ENCODE data around the gene RTN4R. TPM values are rescaled to one million over a fixed set of nuclear protein-coding genes. Genes with fewer than 3 reads are reported as not detected.

Gene RTN4R
- total and polyA plus RNA-seq, 9 of the 15 experiments (the other 6 are each of a cell fraction or from before 2014, with no cell fraction given): 0.04 to 2.8 (median 1.4) TPM; not detected in 3

- peaks cover 33% of the 10 kb centered on the region for H4K20me1 ChIP-seq (replicated peaks; ENCODE audit: control insufficient read depth, insufficient read depth, low read length)
- peak; percentile 87 for FAIRE-seq
- peaks cover 8 to 30% of the 10 kb centered on the region in 2 experiments for H3K4me1 ChIP-seq (replicated peaks in 1 of 2; ENCODE audit: control insufficient read depth in 2 of 2, insufficient read depth in 2 of 2, low read length in 2 of 2)
- ATAC-seq: peak; percentile 97
- intact Hi-C loops (cut with micrococcal nuclease) (loop anchor here (5.0 to 10.0 kb wide), 2 partner anchors 158 to 324 kb away; no protein-coding TSS in a partner anchor), in situ Hi-C loops (cut with MboI) (no loop called here)
- no peaks in the 10 kb centered on the region for H3K9me3 ChIP-seq (replicated peaks; ENCODE audit: control insufficient read depth, insufficient read depth, low read depth, low read length)
- H3K36me3 ChIP-seq (ENCODE audit: control insufficient read depth, insufficient read depth, low read length): no peaks in the 10 kb centered on the region
- H3K4me2 ChIP-seq (ENCODE audit: insufficient read depth, low read length): peak overlapping the region; percentile 92
- 3% methylated on average over 90 of the region's 90 CpGs for WGBS (ENCODE audit: insufficient coverage, low coverage, missing lambda C conversion rate)
- H2AFZ ChIP-seq (ENCODE audit: low read depth, low read length): peak overlapping the region; percentile 94
- peaks cover 58 to 85% of the 10 kb centered on the region in 2 experiments for H3K27me3 ChIP-seq (ENCODE audit: control insufficient read depth in 2 of 2, insufficient read depth in 2 of 2, low read length in 2 of 2)
- peak overlapping the region; percentile 1 to 89; a peak in 3 of 4 replicates for H3K9ac ChIP-seq (ENCODE audit: insufficient read depth in 1 of 2, low read depth in 2 of 2, low read length in 2 of 2)
- H3K4me3 ChIP-seq: peak overlapping the region; percentile 55
- CTCF ChIA-PET (ENCODE audit: low intra/inter-chr PET ratio): interaction anchor here (0.7 kb wide), 2 partner anchors 13 to 184 kb away, joined by 3 read pairs; no protein-coding TSS in a partner anchor
- BruUV-seq (replicated peaks): no TSS peak
- POLR2A ChIA-PET: interaction anchor here (0.6 to 2.1 kb wide), 4 partner anchors 9 to 227 kb away, joined by 3 to 7 read pairs (median 3); partner anchors contain the start of gene DGCR6L
- no peak overlapping the region for H3K27ac ChIP-seq (ENCODE audit: extremely low read depth, low read depth, low read length)
- DNase-seq (ENCODE audit: extremely low read depth in 1 of 4, low spot score in 3 of 4): peak; percentile 99 to 100 (median 100)
- H3K9me1 ChIP-seq (ENCODE audit: control insufficient read depth, insufficient read depth, low read length): peaks cover 8% of the 10 kb centered on the region
- no peaks in the 10 kb centered on the region for H3K79me2 ChIP-seq (ENCODE audit: control insufficient read depth, insufficient read depth, low read length)
- TF ChIP-seq THRAP3 (IDR thresholded peaks at IDR 0.05; ENCODE audit: borderline replicate concordance): no peak
- TF ChIP-seq POU5F1 (IDR thresholded peaks at IDR 0.05; ENCODE audit: borderline replicate concordance, low read depth, low read length, partially characterized antibody): no peak
- TF ChIP-seq ZNF511 (CRISPR knock-in tag; IDR thresholded peaks at IDR 0.05): no peak; the same call in 1 of the 2 replicates
- TF ChIP-seq HCFC1 (IDR thresholded peaks at IDR 0.05; ENCODE audit: low read depth, low read length): peak; percentile 3; the same call in 1 of the 2 replicates
- 0 out of 2 replicates have a peak, but pooled peaks have one; percentile 23 for TF ChIP-seq CEBPG (CRISPR knock-in tag; IDR thresholded peaks at IDR 0.05)
- TF ChIP-seq CEBPG (tag; conservative IDR thresholded peaks at IDR 0.05 in 1 of 2, IDR thresholded peaks at IDR 0.05 in 1 of 2): no peak
- no peak for TF ChIP-seq ARID1B (IDR thresholded peaks at IDR 0.05)
- no peak for TF ChIP-seq ZZZ3 (IDR thresholded peaks at IDR 0.05)
- TF ChIP-seq MAFK (IDR thresholded peaks at IDR 0.05; ENCODE audit: low read length): no peak
- no peak for TF ChIP-seq SMAD3 (CRISPR knock-in tag; conservative IDR thresholded peaks at IDR 0.05)
- TF ChIP-seq ZNF354B (CRISPR knock-in tag; IDR thresholded peaks at IDR 0.05): no peak
- TF ChIP-seq ATF2 (CRISPR knock-in tag; IDR thresholded peaks at IDR 0.05): no peak; the same call in 1 of the 2 replicates
- TF ChIP-seq RUNX1 (IDR thresholded peaks at IDR 0.05; ENCODE audit: low read depth): peak; percentile 56; the same call in 1 of the 2 replicates
- peak; percentile 75; the same call in 1 of the 2 replicates for TF ChIP-seq ETV5 (CRISPR knock-in tag; IDR thresholded peaks at IDR 0.05; ENCODE audit: low read depth)
- TF ChIP-seq CCAR2 (IDR thresholded peaks at IDR 0.05; ENCODE audit: low read depth, low read length): no peak
- no peak; the same call in 1 of the 2 replicates for TF ChIP-seq RBM34 (IDR thresholded peaks at IDR 0.05; ENCODE audit: borderline replicate concordance, insufficient read depth, low read length)
- no peak for TF ChIP-seq ILK (tag; IDR thresholded peaks at IDR 0.05; ENCODE audit: borderline replicate concordance, low read depth)
Measured at GRCh38 chr22:20298803-20299745, 31.0 kb upstream of the RTN4R start.

Measured in K562 (cell line).